ENCODE measurements around the gene PRPF6.

DNA sequence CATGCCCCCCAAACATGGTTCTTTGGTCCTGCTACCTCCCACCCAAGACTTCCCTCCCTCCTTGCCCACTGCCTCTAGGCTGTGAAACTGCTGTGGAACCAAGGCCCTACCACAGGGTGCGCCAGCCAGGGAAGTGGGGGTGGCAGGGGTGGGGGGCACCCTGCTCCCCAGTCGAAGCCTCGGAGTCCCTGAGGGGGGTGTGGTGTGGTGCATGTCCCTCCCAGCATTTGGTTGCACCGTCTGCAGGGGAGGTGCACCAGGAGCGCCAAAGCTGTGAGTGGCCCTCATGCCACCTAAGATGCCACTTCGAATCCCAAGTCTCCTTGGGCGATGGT is 96.6 kb downstream of the PRPF6 start:
- no peak for TF ChIP-seq POLR2A (IDR thresholded peaks at IDR 0.05; ENCODE audit: low read depth, low read length)
- no peak for TF ChIP-seq POLR2AphosphoS5 (IDR thresholded peaks at IDR 0.05; ENCODE audit: low read depth, low read length)
- TF ChIP-seq TAF1 (IDR thresholded peaks at IDR 0.05; ENCODE audit: borderline replicate concordance, low read depth, low read length) = no peak
